Cerebellar nuclear complex (tissue), 1 donor: ENCODE measurements around the gene WIPF3.

Experiments used
- DNase-seq, 2 experiments: peaks; one replicate each; lab custom pipeline; 2025; lab: John Stamatoyannopoulos, UW

The WIPF3 gene

GRCh38 chr7:29906200-29907022 is 100.1 kb downstream of the WIPF3 start:
- no peak for DNase-seq

- no peak for DNase-seq
These were observed 107.9 kb downstream of the WIPF3 start for GRCh38 chr7:29914180-29914579.

- DNase-seq: no peak
These were observed 109.3 kb downstream of the WIPF3 start for GRCh38 chr7:29915481-29916215.

- DNase-seq: no peak
These were observed 111.3 kb downstream of the WIPF3 start for GRCh38 chr7:29917641-29918040.

- no peak for DNase-seq
These were observed 112.5 kb downstream of the WIPF3 start for GRCh38 chr7:29918850-29919249.

- no peak for DNase-seq
These were observed 113.5 kb downstream of the WIPF3 start for GRCh38 chr7:29919790-29920189.

- no peak for DNase-seq
These were observed 114.2 kb downstream of the WIPF3 start for GRCh38 chr7:29920491-29920890.

- DNase-seq: no peak
These were observed 115.2 kb downstream of the WIPF3 start for GRCh38 chr7:29921404-29922010.

GRCh38 chr7:29922921-29923700 is 116.8 kb downstream of the WIPF3 start:
- DNase-seq: no peak

GRCh38 chr7:29924006-29924405 is 117.7 kb downstream of the WIPF3 start:
- DNase-seq: no peak

- DNase-seq: no peak
These were observed 118.4 kb downstream of the WIPF3 start for GRCh38 chr7:29924684-29925083.

GRCh38 chr7:29926216-29926615 is 119.9 kb downstream of the WIPF3 start:
- no peak for DNase-seq

- DNase-seq: no peak
These were observed 120.4 kb downstream of the WIPF3 start for GRCh38 chr7:29926741-29927140.

- no peak for DNase-seq
These were observed 122.9 kb downstream of the WIPF3 start for GRCh38 chr7:29929018-29929807.

- no peak for DNase-seq
These were observed 128.8 kb downstream of the WIPF3 start for GRCh38 chr7:29935111-29935510.

GRCh38 chr7:29937132-29937531 is 130.8 kb downstream of the WIPF3 start:
- no peak for DNase-seq

GRCh38 chr7:29940199-29940598 is 133.9 kb downstream of the WIPF3 start:
- DNase-seq: no peak

- no peak for DNase-seq
These were observed 139.0 kb downstream of the WIPF3 start for GRCh38 chr7:29945259-29945809.

- DNase-seq: no peak
These were observed 140.3 kb downstream of the WIPF3 start for GRCh38 chr7:29946428-29947186.

GRCh38 chr7:29948587-29948986 is 142.3 kb downstream of the WIPF3 start:
- no peak for DNase-seq
